Measurements from ENCODE around the gene ERN2. TPM values are rescaled to one million over a fixed set of nuclear protein-coding genes. Genes with fewer than 3 reads are reported as not detected.

Gene ERN2
- polyA plus RNA-seq, 3 donors = not detected

DNA sequence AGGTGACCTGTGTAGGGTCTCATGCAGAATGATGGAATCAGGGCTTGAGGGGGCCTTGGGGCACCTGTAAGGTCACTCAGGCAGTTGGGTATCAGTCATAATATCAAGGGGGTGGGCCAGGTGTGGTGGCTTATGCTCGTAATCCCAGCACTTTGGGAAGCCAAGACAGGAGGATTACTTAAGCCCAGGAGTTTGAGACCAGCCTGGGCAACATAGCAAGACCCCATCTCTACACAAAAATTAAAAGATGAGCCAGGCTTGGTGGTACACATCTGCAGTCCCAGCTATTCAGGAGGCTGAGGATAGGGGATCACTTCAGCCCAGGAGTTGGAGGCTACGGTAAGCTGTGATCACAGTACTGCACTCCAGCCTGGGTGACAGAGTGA is 7.5 kb downstream of the ERN2 start:
- Mint-ChIP-seq H3K9me3 (peaks cover 7 to 28% (median 24%) of the 10 kb centered on the region in 7 donors), H3K36me3 (no peaks in the 10 kb centered on the region), H3K27ac (peak overlapping the region in 1 of 7 donors; percentile 10), H3K4me1 (no peaks in the 10 kb centered on the region), H3K4me3 (no peak overlapping the region), H3K27me3 (ENCODE audit: low read depth in 3 of 3) (peaks cover 12 to 22% (median 12%) of the 10 kb centered on the region in 3 donors)
- Histone ChIP-seq H3K4me3 (replicated peaks in 1 of 3; ENCODE audit: low read depth in 2 of 3, low read length in 3 of 3) (no peak overlapping the region), H3K4me2 (replicated peaks; ENCODE audit: extremely low read depth, low read length, poor library complexity, severe bottlenecking) (no peak overlapping the region), H3K27me3 (ENCODE audit: control insufficient read depth in 2 of 2, insufficient read depth in 2 of 2, low read length in 2 of 2) (no peaks in the 10 kb centered on the region), H3K4me1 (ENCODE audit: control insufficient read depth in 1 of 2, insufficient read depth in 2 of 2, low read length in 2 of 2) (no peaks in the 10 kb centered on the region), H3K79me2 (ENCODE audit: insufficient read depth, low read length) (no peaks in the 10 kb centered on the region), H3K9me3 (replicated peaks in 1 of 2; ENCODE audit: control insufficient read depth in 1 of 2, insufficient read depth in 1 of 2, low read length in 2 of 2) (peaks cover 13 to 18% of the 10 kb centered on the region in 2 donors), H3K9ac (ENCODE audit: insufficient read depth, low read length, poor library complexity, severe bottlenecking) (no peak overlapping the region), H4K20me1 (ENCODE audit: insufficient read depth, low read length) (no peaks in the 10 kb centered on the region), H3K36me3 (replicated peaks in 1 of 2; ENCODE audit: control insufficient read depth in 1 of 2, insufficient read depth in 2 of 2, low read length in 2 of 2) (no peaks in the 10 kb centered on the region), H2AFZ (ENCODE audit: insufficient read depth, low read depth, low read length, poor library complexity, severe bottlenecking) (no peak overlapping the region), H3K27ac (ENCODE audit: low read depth in 1 of 2, low read length in 2 of 2) (no peak overlapping the region)
- TF ChIP-seq, protein P1, sequence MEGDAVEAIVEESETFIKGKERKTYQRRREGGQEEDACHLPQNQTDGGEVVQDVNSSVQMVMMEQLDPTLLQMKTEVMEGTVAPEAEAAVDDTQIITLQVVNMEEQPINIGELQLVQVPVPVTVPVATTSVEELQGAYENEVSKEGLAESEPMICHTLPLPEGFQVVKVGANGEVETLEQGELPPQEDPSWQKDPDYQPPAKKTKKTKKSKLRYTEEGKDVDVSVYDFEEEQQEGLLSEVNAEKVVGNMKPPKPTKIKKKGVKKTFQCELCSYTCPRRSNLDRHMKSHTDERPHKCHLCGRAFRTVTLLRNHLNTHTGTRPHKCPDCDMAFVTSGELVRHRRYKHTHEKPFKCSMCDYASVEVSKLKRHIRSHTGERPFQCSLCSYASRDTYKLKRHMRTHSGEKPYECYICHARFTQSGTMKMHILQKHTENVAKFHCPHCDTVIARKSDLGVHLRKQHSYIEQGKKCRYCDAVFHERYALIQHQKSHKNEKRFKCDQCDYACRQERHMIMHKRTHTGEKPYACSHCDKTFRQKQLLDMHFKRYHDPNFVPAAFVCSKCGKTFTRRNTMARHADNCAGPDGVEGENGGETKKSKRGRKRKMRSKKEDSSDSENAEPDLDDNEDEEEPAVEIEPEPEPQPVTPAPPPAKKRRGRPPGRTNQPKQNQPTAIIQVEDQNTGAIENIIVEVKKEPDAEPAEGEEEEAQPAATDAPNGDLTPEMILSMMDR (IDR thresholded peaks at IDR 0.05) = no peak
- no peak for DNase-seq
- intact Hi-C loops (cut with micrococcal nuclease) = no loop called here
- WGBS (ENCODE audit: insufficient coverage) = no CpG with 5 or more reads among the region's 2 CpGs

DNA sequence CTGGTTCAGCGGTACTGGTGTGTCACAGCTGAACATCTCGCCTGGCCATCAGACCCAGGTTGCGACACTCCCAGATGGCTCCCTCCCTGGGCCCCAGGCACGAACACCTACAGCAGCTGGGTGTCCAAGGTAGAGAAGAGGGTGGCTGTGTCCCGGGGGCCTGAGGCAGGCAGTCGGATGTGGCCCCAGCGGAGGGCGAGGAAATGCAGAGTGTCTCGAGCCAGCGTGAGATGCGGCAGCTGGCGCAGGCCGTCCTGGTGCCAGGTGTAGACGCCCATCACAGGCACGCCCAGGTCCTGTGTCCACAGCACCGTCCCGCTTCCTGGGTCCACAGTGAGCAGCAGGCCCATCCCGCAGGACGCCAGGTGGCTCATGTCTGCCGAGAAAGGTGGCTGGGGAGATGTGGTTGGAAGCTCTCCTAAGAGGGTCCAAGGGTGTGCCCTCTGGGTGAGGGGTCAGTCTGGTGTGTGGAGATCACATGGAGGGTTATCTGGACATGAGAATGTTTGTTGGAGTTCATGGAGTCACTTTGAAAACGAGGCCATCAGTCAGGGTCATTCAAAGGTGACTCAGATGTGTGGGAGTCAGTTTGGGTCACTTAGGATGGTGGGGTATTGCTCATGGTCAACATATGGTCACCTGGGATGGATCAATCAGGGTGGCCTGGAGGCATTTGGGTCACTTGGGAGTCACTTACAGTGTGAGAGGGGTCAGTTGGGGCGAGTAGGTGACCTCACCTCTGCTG is 8.1 kb downstream of the ERN2 start:
- Mint-ChIP-seq H3K27ac (no peak overlapping the region), H3K9me3 (peaks cover 3 to 22% (median 19%) of the 10 kb centered on the region in 7 donors), H3K4me1 (no peaks in the 10 kb centered on the region), H3K4me3 (no peak overlapping the region), H3K27me3 (ENCODE audit: low read depth in 3 of 3) (peaks cover 9 to 18% (median 9%) of the 10 kb centered on the region in 3 donors), H3K36me3 (no peaks in the 10 kb centered on the region)
- no peaks in the 10 kb centered on the region for H3K79me2 ChIP-seq (ENCODE audit: insufficient read depth, low read length)
- H3K9ac ChIP-seq (ENCODE audit: insufficient read depth, low read length, poor library complexity, severe bottlenecking) = no peak overlapping the region
- peaks cover 13% of the 10 kb centered on the region in 2 donors for H3K9me3 ChIP-seq (replicated peaks in 1 of 2; ENCODE audit: control insufficient read depth in 1 of 2, insufficient read depth in 1 of 2, low read length in 2 of 2)
- H4K20me1 ChIP-seq (ENCODE audit: insufficient read depth, low read length) = no peaks in the 10 kb centered on the region
- no peaks in the 10 kb centered on the region for H3K4me1 ChIP-seq (ENCODE audit: control insufficient read depth in 1 of 2, insufficient read depth in 2 of 2, low read length in 2 of 2)
- H3K27ac ChIP-seq (ENCODE audit: low read depth in 1 of 2, low read length in 2 of 2) = no peak overlapping the region
- WGBS (ENCODE audit: insufficient coverage) = 92% methylated on average over 21 of the region's 22 CpGs
- H3K27me3 ChIP-seq (ENCODE audit: control insufficient read depth in 2 of 2, insufficient read depth in 2 of 2, low read length in 2 of 2) = no peaks in the 10 kb centered on the region
- TF ChIP-seq, protein P1 (IDR thresholded peaks at IDR 0.05) = no peak
- intact Hi-C loops (cut with micrococcal nuclease) = no loop called here
- no peak for DNase-seq
- no peak overlapping the region for H2AFZ ChIP-seq (ENCODE audit: insufficient read depth, low read depth, low read length, poor library complexity, severe bottlenecking)
- no peak overlapping the region for H3K4me2 ChIP-seq (replicated peaks; ENCODE audit: extremely low read depth, low read length, poor library complexity, severe bottlenecking)
- no peak overlapping the region for H3K4me3 ChIP-seq (replicated peaks in 1 of 3; ENCODE audit: low read depth in 2 of 3, low read length in 3 of 3)
- no peaks in the 10 kb centered on the region for H3K36me3 ChIP-seq (replicated peaks in 1 of 2; ENCODE audit: control insufficient read depth in 1 of 2, insufficient read depth in 2 of 2, low read length in 2 of 2)
